Measurements from ENCODE around the gene ALOX12. TPM values are rescaled to one million over a fixed set of nuclear protein-coding genes. Genes with fewer than 3 reads are reported as not detected.

Gene ALOX12, protein sequence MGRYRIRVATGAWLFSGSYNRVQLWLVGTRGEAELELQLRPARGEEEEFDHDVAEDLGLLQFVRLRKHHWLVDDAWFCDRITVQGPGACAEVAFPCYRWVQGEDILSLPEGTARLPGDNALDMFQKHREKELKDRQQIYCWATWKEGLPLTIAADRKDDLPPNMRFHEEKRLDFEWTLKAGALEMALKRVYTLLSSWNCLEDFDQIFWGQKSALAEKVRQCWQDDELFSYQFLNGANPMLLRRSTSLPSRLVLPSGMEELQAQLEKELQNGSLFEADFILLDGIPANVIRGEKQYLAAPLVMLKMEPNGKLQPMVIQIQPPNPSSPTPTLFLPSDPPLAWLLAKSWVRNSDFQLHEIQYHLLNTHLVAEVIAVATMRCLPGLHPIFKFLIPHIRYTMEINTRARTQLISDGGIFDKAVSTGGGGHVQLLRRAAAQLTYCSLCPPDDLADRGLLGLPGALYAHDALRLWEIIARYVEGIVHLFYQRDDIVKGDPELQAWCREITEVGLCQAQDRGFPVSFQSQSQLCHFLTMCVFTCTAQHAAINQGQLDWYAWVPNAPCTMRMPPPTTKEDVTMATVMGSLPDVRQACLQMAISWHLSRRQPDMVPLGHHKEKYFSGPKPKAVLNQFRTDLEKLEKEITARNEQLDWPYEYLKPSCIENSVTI
- not detected in 2 replicates for total RNA-seq

DNA sequence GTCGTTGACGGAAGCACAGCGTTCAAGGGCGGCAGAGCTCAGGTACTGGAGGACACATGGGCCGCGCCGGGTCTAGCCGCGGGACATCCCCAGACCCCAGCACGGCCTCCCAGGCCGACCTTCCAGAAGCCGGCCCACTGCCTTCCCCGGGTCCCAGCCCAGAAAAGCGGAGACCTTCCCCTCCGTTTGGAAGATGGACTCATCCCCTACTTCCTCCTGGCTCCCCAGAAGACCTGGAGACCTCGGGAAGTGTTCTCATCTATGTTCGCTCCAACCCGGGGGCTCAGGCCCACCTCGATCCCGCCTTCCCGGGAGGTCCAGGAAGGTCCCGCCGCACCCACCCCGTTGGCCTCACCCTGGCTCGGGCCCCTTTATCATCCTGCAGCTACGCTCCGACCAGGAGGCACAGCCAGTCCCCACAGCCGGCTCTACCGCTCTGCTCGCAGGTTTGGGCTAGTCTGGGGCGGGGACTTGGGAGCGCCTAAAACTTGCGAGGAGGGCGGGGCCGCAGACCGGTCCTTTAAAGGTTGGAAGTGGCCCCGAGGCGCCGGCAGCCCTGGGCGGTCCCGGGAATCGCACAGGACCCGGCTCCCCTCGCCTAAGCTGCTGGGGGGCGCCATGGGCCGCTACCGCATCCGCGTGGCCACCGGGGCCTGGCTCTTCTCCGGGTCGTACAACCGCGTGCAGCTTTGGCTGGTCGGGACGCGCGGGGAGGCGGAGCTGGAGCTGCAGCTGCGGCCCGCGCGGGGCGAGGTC lies at the start of gene ALOX12:
Gene ALOX12 (plus strand): TSS at position 550 of the 756 bp plus-strand sequence. CDS start 69 bp downstream, at position 619.

DNA sequence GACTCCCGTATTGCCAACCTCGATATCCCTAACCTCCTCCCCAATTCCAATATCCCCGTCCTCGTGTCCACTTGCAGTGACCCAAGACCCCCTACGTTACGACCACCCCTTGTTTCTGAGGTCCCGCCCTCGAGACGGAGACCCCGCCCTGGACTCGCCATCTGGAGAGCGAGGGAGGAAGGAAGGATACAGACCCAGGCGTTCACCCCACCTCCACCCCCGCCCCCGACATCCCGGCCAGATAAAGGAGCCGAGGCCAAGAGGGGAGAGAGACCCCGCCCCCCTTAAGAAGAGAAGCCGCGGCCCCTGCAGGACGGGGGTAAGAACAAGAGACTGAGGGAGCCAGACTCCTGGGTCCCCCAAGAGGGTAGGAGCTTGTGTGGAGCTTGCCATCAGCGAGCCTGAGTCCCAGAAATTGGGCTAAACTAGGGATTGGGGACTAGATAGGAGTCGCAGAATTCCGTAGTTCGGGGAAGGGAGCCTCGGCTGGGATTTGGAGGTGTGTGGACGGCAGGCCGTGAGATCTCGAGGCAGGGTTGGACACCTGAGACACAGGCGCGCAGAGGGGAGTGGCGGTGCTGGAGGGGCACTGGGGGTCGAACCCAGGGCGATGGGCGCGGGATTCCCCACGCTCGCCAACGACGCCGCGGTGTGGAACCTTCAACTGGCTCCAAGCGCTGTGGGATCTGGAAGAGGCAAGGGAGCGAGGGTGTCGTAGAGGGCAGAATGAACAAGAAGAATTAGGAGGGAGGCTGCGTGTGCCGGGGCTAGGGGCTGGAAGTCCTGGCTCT lies 27.1 kb downstream of the ALOX12 start, which contains the start of gene BCL6B:
Gene BCL6B (plus strand): TSS at position 270 of the 791 bp plus-strand sequence. CDS start 622 bp downstream, outside the sequence.

DNA sequence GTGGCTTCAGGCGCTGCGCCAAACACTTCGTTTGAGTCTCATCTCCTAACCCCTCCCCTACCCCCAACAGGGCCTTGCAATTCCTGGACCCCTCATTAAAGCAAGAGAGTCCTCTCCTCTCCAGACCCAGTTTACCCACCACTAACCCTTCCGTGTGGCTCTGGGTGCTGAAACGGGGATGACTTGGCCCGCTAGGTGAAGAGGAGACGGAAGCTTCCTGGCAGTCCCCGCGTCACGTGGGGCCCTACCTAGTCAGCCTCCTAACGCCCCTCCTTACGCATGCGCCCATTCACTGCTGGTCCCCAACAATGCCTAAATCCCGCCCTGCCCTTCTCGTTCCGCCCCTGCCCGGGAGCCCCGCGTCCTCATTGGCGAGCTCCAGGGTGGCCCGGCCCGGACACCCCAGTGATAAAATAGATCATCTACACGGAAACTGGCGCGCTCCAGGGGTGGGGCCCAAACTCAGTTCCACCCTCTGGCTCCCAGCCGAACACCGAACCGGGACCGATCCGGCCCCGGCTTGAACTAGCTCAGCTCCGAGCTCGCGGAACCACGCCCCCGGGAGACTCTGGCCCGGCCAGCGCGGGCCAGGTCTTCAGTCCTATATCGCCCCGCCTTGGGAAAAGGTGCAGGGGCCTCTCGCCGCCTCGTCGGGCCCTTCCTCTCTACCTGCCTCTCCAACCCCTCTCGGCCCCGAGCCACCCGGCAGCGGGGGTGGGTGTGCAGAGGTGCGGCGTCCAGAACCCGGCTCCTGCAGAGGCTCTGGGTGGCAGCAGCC lies 39.9 kb downstream of the ALOX12 start, which contains the start of gene SLC16A13:
Gene SLC16A13 (plus strand): TSS at position 425 of the 778 bp plus-strand sequence. CDS start 368 bp downstream, outside the sequence.

DNA sequence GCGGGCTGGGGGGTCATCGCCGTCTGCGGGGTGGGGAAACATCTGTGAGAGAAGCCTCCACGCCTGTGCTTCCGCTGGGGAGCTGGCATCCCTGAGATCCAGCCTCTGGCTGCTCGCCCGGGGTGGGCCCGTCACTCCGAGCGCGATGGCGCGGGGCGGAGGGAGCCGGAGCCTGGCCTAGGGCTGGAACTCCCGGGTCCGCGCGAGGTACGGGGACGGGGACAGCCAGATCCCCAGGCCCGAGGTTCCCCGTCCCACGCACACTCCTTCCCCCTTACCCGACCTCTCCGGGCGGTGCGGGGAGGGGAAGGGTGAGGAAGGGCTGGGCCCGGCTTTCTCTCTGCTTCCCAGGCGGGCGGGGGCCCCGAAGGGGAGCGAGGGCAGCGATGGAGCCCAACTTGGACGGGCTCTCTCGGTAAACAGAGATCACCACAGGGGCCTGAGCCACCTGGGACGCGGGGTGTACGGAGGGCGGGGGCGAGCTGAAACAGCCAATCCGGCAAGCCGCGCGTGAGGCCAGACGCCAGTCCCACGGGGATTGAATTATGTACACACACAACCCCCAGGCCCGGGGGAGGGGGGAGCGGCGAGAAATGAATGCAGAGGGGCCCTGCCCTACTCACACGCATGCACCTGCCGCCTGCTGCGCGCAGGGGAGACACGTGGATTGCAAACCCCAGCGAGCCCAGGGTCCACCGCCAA lies 47.8 kb downstream of the ALOX12 start, which contains the start of gene SLC16A11:
Gene SLC16A11 (minus strand): TSS at position 596 of the 702 bp plus-strand sequence. CDS start 579 bp downstream, at position 17.

Other genes with a start within 250 kb of the ALOX12 start
- gene XAF1, start 240.0 kb upstream of the ALOX12 start, total RNA-seq = 0.64 and 10.9 TPM in 2 replicates
- 0.52 TPM in 1 of 2 replicates, not detected in the other for gene FBXO39, start 219.8 kb upstream of the ALOX12 start, total RNA-seq
- gene TEKT1, start 164.3 kb upstream of the ALOX12 start, total RNA-seq = not detected in 2 replicates
- gene RNASEK, start 16.6 kb downstream of the ALOX12 start, total RNA-seq = 235 and 246 TPM in 2 replicates
- gene BCL6B, start 27.0 kb downstream of the ALOX12 start, total RNA-seq = 0.24 and 1.4 TPM in 2 replicates
- 0.16 and 1.7 TPM in 2 replicates for gene SLC16A13, start 40.0 kb downstream of the ALOX12 start, total RNA-seq
- not detected in 2 replicates for gene SLC16A11, start 48.0 kb downstream of the ALOX12 start, total RNA-seq
- not detected in 2 replicates for gene CLEC10A, start 84.2 kb downstream of the ALOX12 start, total RNA-seq
- gene ASGR2, start 118.8 kb downstream of the ALOX12 start, total RNA-seq = not detected in 2 replicates
- 0.80 and 1.0 TPM in 2 replicates for gene ASGR1, start 183.3 kb downstream of the ALOX12 start, total RNA-seq
- 11.8 and 18.9 TPM in 2 replicates for gene DLG4, start 223.8 kb downstream of the ALOX12 start, total RNA-seq
- gene ACADVL, start 223.9 kb downstream of the ALOX12 start, total RNA-seq = 184 and 242 TPM in 2 replicates
- gene DVL2, start 238.5 kb downstream of the ALOX12 start, total RNA-seq = 50.8 and 59.7 TPM in 2 replicates
- gene PHF23, start 243.4 kb downstream of the ALOX12 start, total RNA-seq = 55.6 and 63.3 TPM in 2 replicates
- 310 and 533 TPM in 2 replicates for gene GABARAP, start 246.4 kb downstream of the ALOX12 start, total RNA-seq

All from epithelial cell of alveolus of lung (primary cell).